GM19239 (cell line): ENCODE results near the gene AGBL2.
"Not testable (repeated sequence)": the region's sequence is repeated elsewhere in the genome, so short reads cannot be mapped to it uniquely, and the experiment has no call there.

ENCODE experiments used
- DNase-seq: peaks from one replicate; pipeline ENCODE4 v3.0.0; 2011; ENCODE audit warnings: low spot score; ENCODE audit not compliant: insufficient read length
- FAIRE-seq: peaks from 2 replicates; lab custom pipeline; 2011; peaks lifted over from hg19 to GRCh38; lab: Jason Lieb, UNC

Gene AGBL2, protein sequence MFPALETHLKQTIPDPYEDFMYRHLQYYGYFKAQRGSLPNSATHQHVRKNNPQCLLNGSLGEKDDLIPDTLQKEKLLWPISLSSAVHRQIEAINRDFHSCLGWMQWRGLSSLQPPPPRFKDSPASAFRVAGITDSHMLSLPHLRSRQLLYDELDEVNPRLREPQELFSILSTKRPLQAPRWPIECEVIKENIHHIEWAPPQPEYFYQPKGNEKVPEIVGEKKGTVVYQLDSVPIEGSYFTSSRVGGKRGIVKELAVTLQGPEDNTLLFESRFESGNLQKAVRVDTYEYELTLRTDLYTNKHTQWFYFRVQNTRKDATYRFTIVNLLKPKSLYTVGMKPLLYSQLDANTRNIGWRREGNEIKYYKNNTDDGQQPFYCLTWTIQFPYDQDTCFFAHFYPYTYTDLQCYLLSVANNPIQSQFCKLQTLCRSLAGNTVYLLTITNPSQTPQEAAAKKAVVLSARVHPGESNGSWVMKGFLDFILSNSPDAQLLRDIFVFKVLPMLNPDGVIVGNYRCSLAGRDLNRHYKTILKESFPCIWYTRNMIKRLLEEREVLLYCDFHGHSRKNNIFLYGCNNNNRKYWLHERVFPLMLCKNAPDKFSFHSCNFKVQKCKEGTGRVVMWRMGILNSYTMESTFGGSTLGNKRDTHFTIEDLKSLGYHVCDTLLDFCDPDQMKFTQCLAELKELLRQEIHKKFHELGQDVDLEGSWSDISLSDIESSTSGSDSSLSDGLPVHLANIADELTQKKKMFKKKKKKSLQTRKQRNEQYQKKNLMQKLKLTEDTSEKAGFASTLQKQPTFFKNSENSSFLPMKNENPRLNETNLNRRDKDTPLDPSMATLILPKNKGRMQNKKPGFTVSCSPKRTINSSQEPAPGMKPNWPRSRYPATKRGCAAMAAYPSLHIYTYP

DNA sequence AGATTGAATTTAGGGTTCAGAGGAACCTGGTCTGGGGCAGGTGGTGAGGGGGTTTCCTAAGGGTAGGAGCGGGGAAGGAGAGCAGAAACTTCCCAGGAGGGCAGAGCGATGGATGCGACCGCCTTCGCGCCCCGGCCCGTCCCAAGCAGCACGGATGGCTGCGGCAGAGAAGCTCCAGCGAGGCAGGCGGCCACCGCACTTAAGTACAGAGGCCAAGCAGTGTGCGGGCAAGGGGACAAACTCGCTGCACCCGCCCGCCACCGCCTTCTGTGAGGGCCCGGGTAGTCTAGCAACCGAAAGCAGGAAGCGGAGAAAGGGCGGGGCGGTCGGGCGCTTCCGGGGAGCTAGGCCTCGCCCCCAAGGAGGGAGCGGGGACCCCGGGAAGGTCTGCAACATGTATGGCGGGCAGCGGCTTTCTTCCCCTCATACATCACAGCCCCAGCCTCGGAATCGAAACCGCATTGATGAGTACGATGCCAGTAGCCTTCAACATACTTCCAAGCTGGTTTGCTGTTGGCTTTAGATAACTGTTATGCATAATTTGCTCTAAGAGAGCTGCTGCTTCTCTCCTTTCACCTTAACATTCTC is at the start of gene AGBL2:
Gene AGBL2 (minus strand): TSS at position 288 of the 588 bp plus-strand sequence. CDS start 719 bp downstream, outside the sequence.
- peak; percentile 88 for FAIRE-seq
- peak; percentile 83 for DNase-seq

- DNase-seq, FAIRE-seq: not testable (repeated sequence)
Observed at GRCh38 chr11:47759291-47759690, 44.1 kb upstream of the AGBL2 start.

GRCh38 chr11:47756208-47756607 is 41.0 kb upstream of the AGBL2 start:
- DNase-seq (no peak), FAIRE-seq (no peak)

DNA sequence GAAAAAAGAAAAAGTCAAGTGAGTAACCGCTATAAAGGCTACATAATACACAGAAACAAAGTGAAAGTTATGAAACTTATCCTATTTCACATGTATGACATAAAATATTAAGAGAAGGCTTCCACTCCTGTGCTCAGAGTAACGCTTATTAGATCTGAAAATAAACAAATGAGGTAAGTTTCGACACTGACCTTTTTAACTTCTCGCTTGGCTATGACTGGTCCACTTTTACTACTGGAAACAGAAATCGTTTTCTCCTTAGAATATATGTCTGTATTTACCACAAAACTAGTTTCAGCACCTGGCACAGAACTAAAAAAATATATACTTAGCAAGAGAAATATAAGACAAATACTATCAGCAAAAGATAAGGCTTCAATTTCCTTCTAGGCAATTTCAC is 35.6 kb upstream of the AGBL2 start:
- no peak for FAIRE-seq
- DNase-seq, result no peak

DNA sequence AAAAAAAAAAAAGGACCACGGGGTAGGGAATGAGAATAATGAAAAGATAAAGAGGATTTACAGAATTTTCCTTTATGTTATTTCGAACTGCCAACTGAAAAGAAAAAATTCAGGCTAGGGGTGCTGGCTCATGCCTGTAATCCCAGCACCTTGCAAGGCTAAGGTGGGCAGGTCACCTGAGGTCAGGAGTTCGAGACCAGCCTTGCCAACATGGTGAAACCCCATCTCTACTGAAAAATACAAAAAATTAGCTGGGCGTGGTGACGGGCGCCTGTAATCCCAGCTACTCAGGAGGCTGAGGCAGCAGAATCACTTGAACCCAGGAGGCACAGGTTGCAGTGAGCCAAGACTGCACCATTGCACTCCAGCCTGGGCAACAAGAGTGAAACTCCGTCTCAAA is 27.3 kb upstream of the AGBL2 start:
- FAIRE-seq, DNase-seq: not testable (repeated sequence)

DNA sequence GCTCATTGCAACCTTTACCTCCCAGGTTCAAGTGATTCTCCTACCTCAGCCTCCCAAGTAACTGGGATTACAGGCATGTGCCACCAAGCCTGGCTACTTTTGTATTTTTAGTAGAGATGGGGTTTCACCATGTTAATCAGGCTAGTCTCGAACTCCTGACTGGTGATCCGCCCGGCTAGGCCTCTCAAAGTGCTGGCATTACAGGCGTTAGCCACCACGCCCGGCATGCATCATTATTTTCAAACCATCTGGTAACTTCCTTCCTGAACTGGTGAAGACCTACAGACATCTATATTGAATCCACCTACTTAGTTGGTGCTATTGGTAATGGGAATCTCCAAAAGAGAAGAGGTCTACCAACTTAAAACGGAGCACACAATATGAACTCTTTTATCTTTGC is 22.6 kb upstream of the AGBL2 start:
- FAIRE-seq, DNase-seq: not testable (repeated sequence)

DNA sequence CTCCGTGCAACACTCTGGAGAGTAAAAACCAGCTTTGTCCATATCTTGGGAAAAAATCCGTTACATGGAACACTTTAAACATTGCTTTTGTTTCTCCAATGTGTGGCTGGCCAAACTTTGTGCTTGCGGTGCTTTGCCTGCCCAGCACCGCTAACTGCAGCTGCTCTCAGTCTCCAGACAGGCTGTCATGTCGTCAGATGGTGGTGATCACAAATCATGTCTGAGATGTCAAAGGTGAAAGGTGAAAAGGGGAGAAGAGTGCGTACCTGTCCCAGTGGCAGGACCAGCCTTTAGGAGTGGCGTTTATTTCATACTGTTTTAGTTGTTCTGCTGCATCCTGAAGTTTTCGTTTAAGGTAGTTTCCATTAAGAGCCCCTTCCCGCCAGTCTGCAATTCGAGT is 17.1 kb upstream of the AGBL2 start:
- FAIRE-seq (no peak), DNase-seq (no peak)

DNA sequence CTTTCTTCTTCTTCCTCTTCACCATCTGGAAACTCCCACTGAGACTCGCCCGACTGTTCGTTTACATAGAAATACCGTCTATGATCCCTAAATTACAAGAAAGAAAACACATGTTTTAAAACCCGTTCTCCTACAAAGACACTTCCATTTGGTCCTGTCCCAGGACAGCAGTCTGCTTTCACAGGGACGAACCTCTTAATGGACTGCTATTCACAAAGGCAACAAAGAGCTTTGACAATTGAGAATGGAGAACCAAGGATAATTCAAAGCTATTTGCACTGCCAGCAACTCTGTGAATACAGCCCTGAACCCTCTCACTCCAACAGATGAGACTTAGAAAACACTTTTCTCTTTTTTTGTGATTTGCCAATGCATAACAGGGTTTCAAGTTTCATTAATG is 16.3 kb upstream of the AGBL2 start:
- FAIRE-seq, result no peak
- no peak for DNase-seq

GRCh38 chr11:47726878-47727514 is 11.8 kb upstream of the AGBL2 start:
- FAIRE-seq (no peak), DNase-seq (no peak)

DNA sequence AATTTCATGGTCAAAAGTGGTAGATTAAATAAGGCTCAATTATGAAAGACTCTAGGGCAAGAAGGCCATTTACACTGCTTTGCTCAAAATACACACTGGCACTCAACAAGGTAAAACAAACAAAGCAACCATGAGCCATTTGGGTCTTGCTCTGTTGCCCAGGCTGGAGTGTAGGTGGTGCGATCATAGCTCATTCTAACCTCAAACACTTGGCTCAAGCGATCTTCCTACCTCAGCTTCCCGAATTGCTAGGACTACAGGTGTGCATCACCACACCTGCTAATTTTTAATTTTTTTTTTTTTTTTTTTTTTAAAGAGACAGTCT is 10.9 kb upstream of the AGBL2 start:
- DNase-seq (no peak), FAIRE-seq (no peak)

DNA sequence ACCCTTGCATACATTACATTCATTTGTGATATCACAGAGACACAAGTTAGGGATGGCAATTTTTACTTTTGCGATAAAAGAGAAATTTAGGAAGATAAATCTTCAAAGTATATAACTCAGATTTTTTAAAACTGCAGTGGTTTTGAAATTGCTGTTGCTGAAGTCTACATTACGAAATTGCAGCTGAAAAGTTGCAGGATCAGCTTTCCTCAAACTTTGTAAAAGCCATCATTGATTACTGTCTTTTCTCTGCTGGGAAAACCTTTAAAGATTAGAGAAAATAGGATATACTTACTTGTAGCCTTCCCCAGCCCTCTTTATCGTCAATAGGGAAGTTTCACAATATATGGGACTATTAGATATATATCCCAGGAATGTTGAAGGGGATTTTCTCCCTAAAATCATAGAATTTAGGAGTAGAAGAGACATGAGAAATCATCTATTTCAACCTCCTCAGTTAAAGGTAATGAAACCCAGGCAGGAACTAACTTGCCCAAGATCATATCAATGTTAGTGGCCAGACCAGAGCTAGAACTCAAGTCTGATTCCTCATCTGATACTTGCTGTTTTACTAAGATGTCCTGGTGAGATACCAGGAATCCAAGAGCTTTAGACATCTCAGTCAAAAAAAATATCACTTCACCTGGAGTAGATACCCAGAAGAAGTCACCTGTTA is 10.4 kb upstream of the AGBL2 start:
- FAIRE-seq (peak; percentile 44), DNase-seq (no peak)

DNA sequence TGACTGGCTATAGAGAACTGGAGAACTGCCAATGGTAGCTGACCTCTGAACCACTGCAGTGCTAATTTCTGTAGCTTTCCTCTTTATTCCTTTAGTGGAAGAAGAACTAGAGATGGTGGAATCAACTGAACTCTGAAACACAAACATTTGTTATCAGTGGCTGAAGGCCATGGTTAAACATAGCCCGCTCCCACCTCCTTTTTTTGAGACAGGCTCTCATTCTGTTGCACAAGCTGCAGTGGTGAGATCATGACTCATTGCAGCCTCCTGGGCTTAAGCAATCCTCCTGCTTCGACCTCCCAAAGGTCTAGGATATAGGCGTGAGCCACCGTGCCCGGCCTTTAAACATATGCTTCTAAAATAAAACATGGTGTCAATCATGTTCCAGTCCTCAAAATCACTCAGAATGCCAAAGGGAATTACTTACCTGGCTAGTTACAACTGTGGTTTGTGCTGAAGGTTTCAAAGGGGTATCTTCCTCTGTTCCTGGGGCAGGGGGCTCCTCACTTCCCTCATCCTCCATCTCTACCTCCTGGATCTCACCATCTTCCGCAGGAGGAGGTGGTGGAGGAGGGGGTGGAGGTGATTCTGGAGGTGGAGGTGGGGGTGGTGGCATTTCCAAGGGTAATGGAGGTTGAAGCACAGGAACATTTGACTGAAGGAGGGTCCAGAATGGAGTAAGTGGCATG is 9.0 kb upstream of the AGBL2 start:
- FAIRE-seq, result no peak
- no peak for DNase-seq

DNA sequence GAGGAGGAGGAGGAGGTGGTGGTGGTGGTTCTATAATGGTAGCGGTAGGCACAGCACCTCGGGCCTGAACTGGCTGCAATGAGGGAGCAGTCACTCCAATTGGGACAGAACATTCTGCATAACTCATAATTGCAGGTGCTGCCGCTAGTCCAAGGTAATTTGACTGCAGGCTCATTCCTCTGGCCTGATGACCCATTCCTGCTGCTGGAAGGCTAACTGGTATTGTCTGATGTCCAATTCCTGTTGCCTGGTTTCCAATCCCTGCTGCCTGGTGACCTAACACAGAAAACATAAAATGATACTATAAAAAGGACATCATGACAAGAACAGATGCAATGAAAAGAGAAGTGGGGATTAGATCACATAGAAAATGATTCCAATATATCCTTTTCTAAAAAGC is 7.9 kb upstream of the AGBL2 start:
- DNase-seq (no peak), FAIRE-seq (no peak)

GRCh38 chr11:47720651-47721050 is 5.5 kb upstream of the AGBL2 start:
- FAIRE-seq, result no peak
- no peak for DNase-seq

DNA sequence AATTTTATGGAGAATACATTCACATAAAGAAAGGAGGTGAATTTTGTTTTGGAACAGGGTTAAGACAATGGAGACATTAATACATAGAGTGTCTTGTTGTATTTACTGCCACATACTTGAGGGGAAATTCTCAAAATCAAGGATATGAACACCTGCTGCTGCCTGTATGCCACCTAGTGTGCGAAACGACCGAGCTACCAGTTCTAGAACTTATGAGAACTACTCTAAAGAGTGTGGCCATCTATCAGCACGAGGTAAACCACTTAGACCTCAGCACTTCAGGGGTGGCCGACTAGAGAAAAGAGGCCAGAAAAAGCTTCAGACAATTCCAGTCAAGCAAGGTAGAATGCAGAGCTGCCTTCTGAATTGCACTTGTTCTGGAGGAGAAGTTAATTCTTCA is 1.5 kb upstream of the AGBL2 start:
- FAIRE-seq (no peak), DNase-seq (no peak)

GRCh38 chr11:47714554-47715081 is 551 bp downstream of the AGBL2 start:
- FAIRE-seq (peak; percentile 71), DNase-seq (peak; percentile 8)

DNA sequence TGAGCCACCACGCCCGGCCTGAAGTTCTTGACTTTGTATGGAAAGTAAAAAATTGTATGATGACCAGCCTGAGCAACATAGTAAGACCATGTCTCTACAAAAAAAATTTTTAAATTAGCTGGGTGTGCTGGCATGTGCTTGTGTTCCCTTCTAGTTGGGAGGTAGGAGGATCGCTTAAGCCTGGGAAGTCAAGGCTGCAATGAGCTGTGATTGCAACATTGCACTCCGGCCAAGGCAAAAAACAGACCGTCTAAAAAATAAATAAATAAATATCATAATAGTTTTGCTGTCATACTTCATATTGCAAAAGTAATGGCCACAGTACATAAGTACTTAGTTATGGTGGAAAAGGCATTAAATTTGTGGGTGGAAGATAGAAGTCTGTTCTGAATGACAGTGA is 3.4 kb downstream of the AGBL2 start:
- FAIRE-seq (no peak), DNase-seq (no peak)

- DNase-seq (no peak), FAIRE-seq (no peak)
Observed at GRCh38 chr11:47711225-47711624, 3.9 kb downstream of the AGBL2 start.

- not testable (repeated sequence) for DNase-seq, FAIRE-seq
Observed at GRCh38 chr11:47707275-47707786, 7.8 kb downstream of the AGBL2 start.
